DND-41 (cell line): Measurements from ENCODE around the gene CGA.

Experiments
- ATAC-seq: fragments of 200-7000 bp; cut with Tn5 transposase; 3 replicates; pipeline ENCODE4 v1.9.1; 2021; ENCODE audit warnings: low read depth; ENCODE audit not compliant: insufficient read depth
- DNase-seq: peaks from one replicate; pipeline ENCODE4 v3.0.0-alpha.2; 2020
- H2AFZ ChIP-seq: 2 replicates; pipeline ENCODE4 v1.6.0; 2012; ENCODE audit warnings: low read depth, low read length
- H3K27ac ChIP-seq: 2 replicates; pipeline ENCODE4 v1.5.1; 2012; ENCODE audit warnings: low read length, inconsistent platforms
- H3K27me3 ChIP-seq: fragments of 200-600 bp; sonication (generic); 2 replicates; pipeline ENCODE4 v1.6.0; 2012; ENCODE audit warnings: low read length, mild to moderate bottlenecking, inconsistent platforms; ENCODE audit not compliant: insufficient read depth, poor library complexity
- H3K36me3 ChIP-seq: 2 replicates; pipeline ENCODE4 v1.5.1; 2012; ENCODE audit warnings: low read length, inconsistent platforms; ENCODE audit not compliant: insufficient read depth
- H3K4me1 ChIP-seq: 2 replicates; pipeline ENCODE4 v1.5.1; 2012; ENCODE audit warnings: mild to moderate bottlenecking, low read length; ENCODE audit not compliant: insufficient read depth
- H3K4me2 ChIP-seq: 2 replicates; pipeline ENCODE4 v1.6.0; 2012; ENCODE audit warnings: mild to moderate bottlenecking, moderate library complexity, low read length, inconsistent platforms; ENCODE audit not compliant: insufficient read depth
- H3K4me3 ChIP-seq, 2 experiments: fragments of 200-600 bp in 1 of 2; shearing (Covaris generic) in 1 of 2; 2 replicates each; pipeline ENCODE4 v1.5.1; 2012 to 2016; ENCODE audit warnings: inconsistent platforms in 2 of 2, low read length in 2 of 2, mild to moderate bottlenecking in 2 of 2, low read depth in 1 of 2, moderate library complexity in 1 of 2
- H3K79me2 ChIP-seq: 2 replicates; pipeline ENCODE4 v1.6.0; 2012; ENCODE audit warnings: low read length, inconsistent platforms; ENCODE audit not compliant: insufficient read depth
- H3K9ac ChIP-seq: 2 replicates; pipeline ENCODE4 v1.6.0; 2012; ENCODE audit warnings: low read depth, mild to moderate bottlenecking, inconsistent platforms, low read length, moderate library complexity
- H3K9me3 ChIP-seq: 2 replicates; pipeline ENCODE4 v1.5.1; 2012; ENCODE audit warnings: low read length, moderate library complexity, mild to moderate bottlenecking, inconsistent platforms; ENCODE audit not compliant: insufficient read depth, severe bottlenecking
- H4K20me1 ChIP-seq: 2 replicates; pipeline ENCODE4 v1.6.0; 2012; ENCODE audit warnings: low read length; ENCODE audit not compliant: insufficient read depth
- CTCF ChIP-seq: IDR thresholded peaks from 2 replicates; pipeline ENCODE4 v1.5.1; 2012; ENCODE audit warnings: borderline replicate concordance, low read length, moderate library complexity, mild to moderate bottlenecking; ENCODE audit not compliant: poor library complexity, severe bottlenecking; ENCODE audit errors: extremely low read depth
- EZH2 ChIP-seq: IDR thresholded peaks from 3 replicates; pipeline ENCODE4 v1.6.1; 2012; ENCODE audit warnings: borderline replicate concordance, low read depth, mild to moderate bottlenecking, moderate library complexity, low read length, inconsistent platforms; ENCODE audit not compliant: severe bottlenecking

CGA gene

GRCh38 chr6:87094576-87094975, 330 bp downstream of the CGA start:
- no peak for ATAC-seq
- no peak for TF ChIP-seq CTCF
- no peak for TF ChIP-seq EZH2
- H4K20me1 ChIP-seq = no peaks in the 10 kb centered on the region

GRCh38 chr6:87093651-87094050, 1.3 kb downstream of the CGA start:
- H4K20me1 ChIP-seq = no peaks in the 10 kb centered on the region
- no peak overlapping the region for H3K4me2 ChIP-seq
- H3K79me2 ChIP-seq = no peaks in the 10 kb centered on the region
- TF ChIP-seq CTCF (no peak), EZH2 (no peak)
- no peak overlapping the region for H3K27ac ChIP-seq
- no peak overlapping the region for H3K9ac ChIP-seq
- DNase-seq (no peak), ATAC-seq (no peak)
- no peak overlapping the region for H2AFZ ChIP-seq
- peaks cover 13% of the 10 kb centered on the region for H3K27me3 ChIP-seq
- no peaks in the 10 kb centered on the region for H3K36me3 ChIP-seq
- no peaks in the 10 kb centered on the region for H3K4me1 ChIP-seq
- no peaks in the 10 kb centered on the region for H3K9me3 ChIP-seq
- H3K4me3 ChIP-seq = no peak overlapping the region

More at GRCh38 chr6:87094576-87094975, 330 bp downstream of the CGA start:
- H3K4me2 ChIP-seq = no peak overlapping the region
- H3K9me3 ChIP-seq = no peaks in the 10 kb centered on the region
- no peak overlapping the region for H2AFZ ChIP-seq
- H3K4me1 ChIP-seq = no peaks in the 10 kb centered on the region
- peaks cover 13% of the 10 kb centered on the region for H3K27me3 ChIP-seq
- no peak for DNase-seq
- H3K27ac ChIP-seq = no peak overlapping the region
- no peaks in the 10 kb centered on the region for H3K79me2 ChIP-seq
- H3K9ac ChIP-seq = no peak overlapping the region
- H3K4me3 ChIP-seq = no peak overlapping the region
- H3K36me3 ChIP-seq = no peaks in the 10 kb centered on the region

GRCh38 chr6:87093199-87093598, 1.7 kb downstream of the CGA start:
- DNase-seq (no peak), ATAC-seq (no peak)
- Histone ChIP-seq H3K4me2 (no peak overlapping the region), H3K9me3 (no peaks in the 10 kb centered on the region), H3K9ac (no peak overlapping the region), H3K4me1 (no peaks in the 10 kb centered on the region), H3K27ac (no peak overlapping the region), H4K20me1 (no peaks in the 10 kb centered on the region), H3K36me3 (no peaks in the 10 kb centered on the region), H2AFZ (no peak overlapping the region), H3K27me3 (peaks cover 13% of the 10 kb centered on the region), H3K4me3 (no peak overlapping the region), H3K79me2 (no peaks in the 10 kb centered on the region)
- TF ChIP-seq CTCF (no peak), EZH2 (no peak)

GRCh38 chr6:87092435-87092834, 2.5 kb downstream of the CGA start:
- Histone ChIP-seq H3K4me2 (no peak overlapping the region), H3K27me3 (peaks cover 10% of the 10 kb centered on the region), H3K9me3 (no peaks in the 10 kb centered on the region), H2AFZ (no peak overlapping the region), H3K4me1 (no peaks in the 10 kb centered on the region), H3K27ac (no peak overlapping the region), H3K9ac (no peak overlapping the region), H3K79me2 (no peaks in the 10 kb centered on the region), H4K20me1 (no peaks in the 10 kb centered on the region), H3K4me3 (no peak overlapping the region), H3K36me3 (no peaks in the 10 kb centered on the region)
- ATAC-seq (no peak), DNase-seq (no peak)
- TF ChIP-seq EZH2 (no peak), CTCF (no peak)
